H1 (cell line): ENCODE measurements around the gene RAB31.

ENCODE experiments used
- BCL11A ChIP-seq, 2 experiments: IDR thresholded peaks; one replicate each; pipeline ENCODE4 v1.6.1; 2011; ENCODE audit warnings: low read depth in 2 of 2, low read length in 2 of 2, mild to moderate bottlenecking in 2 of 2
- CTCF ChIP-seq, 3 experiments: IDR thresholded peaks; 1 replicate in 2 of 3; 2 replicates in 1 of 3; pipeline versions ENCODE4 v1.5.1 to v1.6.1; 2011; ENCODE audit warnings: low read length in 3 of 3, mild to moderate bottlenecking in 3 of 3, inconsistent platforms in 2 of 3, low read depth in 1 of 3, moderate library complexity in 1 of 3; ENCODE audit not compliant: insufficient read depth in 1 of 3; ENCODE audit errors: control extremely low read depth in 1 of 3
- EP300 ChIP-seq, 2 experiments: IDR thresholded peaks; 1 replicate in 1 of 2; 2 replicates in 1 of 2; pipeline ENCODE4 v1.6.1; 2011 to 2012; ENCODE audit warnings: low read depth in 2 of 2, low read length in 2 of 2, mild to moderate bottlenecking in 2 of 2, borderline replicate concordance in 1 of 2, inconsistent platforms in 1 of 2, moderate library complexity in 1 of 2
- JUND ChIP-seq: IDR thresholded peaks from 2 replicates; pipeline ENCODE4 v1.6.1; 2011; ENCODE audit warnings: mild to moderate bottlenecking, improper control_type of control experiment, low read length
- MAFK ChIP-seq: IDR thresholded peaks from 2 replicates; pipeline ENCODE4 v1.6.1; 2012; ENCODE audit warnings: low read depth, mild to moderate bottlenecking, improper control_type of control experiment, low read length
- POLR2A ChIP-seq, 2 experiments: IDR thresholded peaks; 1 replicate in 1 of 2; 2 replicates in 1 of 2; pipeline ENCODE4 v1.6.1; 2011; ENCODE audit warnings: low read depth in 2 of 2, low read length in 2 of 2, mild to moderate bottlenecking in 2 of 2; ENCODE audit errors: control extremely low read depth in 1 of 2
- POLR2AphosphoS5 ChIP-seq: IDR thresholded peaks from 2 replicates; pipeline ENCODE4 v1.6.1; 2011; ENCODE audit warnings: low read depth, low read length
- RFX5 ChIP-seq: IDR thresholded peaks from 2 replicates; pipeline ENCODE4 v1.6.1; 2011; ENCODE audit warnings: low read depth, low read length, improper control_type of control experiment, borderline replicate concordance
- SP2 ChIP-seq: IDR thresholded peaks from 2 replicates; pipeline ENCODE4 v1.6.1; 2012; ENCODE audit warnings: mild to moderate bottlenecking, low read length, inconsistent platforms
- TCF12 ChIP-seq: IDR thresholded peaks from 2 replicates; pipeline ENCODE4 v1.6.1; 2011; ENCODE audit warnings: low read depth, mild to moderate bottlenecking, low read length
- TEAD4 ChIP-seq: IDR thresholded peaks from 2 replicates; pipeline ENCODE4 v1.6.1; 2012; ENCODE audit warnings: low read depth, low read length, inconsistent platforms, mixed read lengths
- ZNF274 ChIP-seq: IDR thresholded peaks from 2 replicates; pipeline ENCODE4 v1.7.0; 2012; ENCODE audit warnings: low read length, borderline replicate concordance; ENCODE audit errors: extremely low read depth

- TF ChIP-seq BCL11A (IDR thresholded peaks at IDR 0.05; ENCODE audit: low read depth in 2 of 2, low read length in 2 of 2) (no peak), ZNF274 (no peak), CTCF (IDR thresholded peaks at IDR 0.05; ENCODE audit: control extremely low read depth in 1 of 3, insufficient read depth in 1 of 3, low read depth in 1 of 3, low read length in 3 of 3) (no peak), TEAD4 (no peak), POLR2A (IDR thresholded peaks at IDR 0.05; ENCODE audit: control extremely low read depth in 1 of 2, low read depth in 2 of 2, low read length in 2 of 2) (no peak), SP2 (no peak), TCF12 (no peak), POLR2AphosphoS5 (no peak), JUND (no peak), EP300 (IDR thresholded peaks at IDR 0.05; ENCODE audit: borderline replicate concordance in 1 of 2, low read depth in 2 of 2, low read length in 2 of 2) (no peak), MAFK (no peak), RFX5 (no peak)
Measured at GRCh38 chr18:9740071-9740470, 32.0 kb downstream of the RAB31 start.
